Skin epidermis (tissue), 12 donors: ENCODE results near the gene VIPR2.
"Not testable (repeated sequence)": the region's sequence is repeated elsewhere in the genome, so short reads cannot be mapped to it uniquely, and the experiment has no call there.

Source experiments
- H3K27ac ChIP-seq, 21 experiments: fragments of 200-600 bp; sonication (generic) in 11 of 21; one replicate each; pipeline ENCODE4 v1.5.0; 2020; ENCODE audit warnings: mild to moderate bottlenecking in 3 of 21, inconsistent platforms in 2 of 21, moderate library complexity in 2 of 21
- H3K4me3 ChIP-seq, 7 experiments: fragments of 200-600 bp; sonication (generic) in 2 of 7; one replicate each; pipeline ENCODE4 v1.5.0; 2020; ENCODE audit warnings: inconsistent platforms in 2 of 7, mild to moderate bottlenecking in 2 of 7, moderate library complexity in 1 of 7

Gene VIPR2

DNA sequence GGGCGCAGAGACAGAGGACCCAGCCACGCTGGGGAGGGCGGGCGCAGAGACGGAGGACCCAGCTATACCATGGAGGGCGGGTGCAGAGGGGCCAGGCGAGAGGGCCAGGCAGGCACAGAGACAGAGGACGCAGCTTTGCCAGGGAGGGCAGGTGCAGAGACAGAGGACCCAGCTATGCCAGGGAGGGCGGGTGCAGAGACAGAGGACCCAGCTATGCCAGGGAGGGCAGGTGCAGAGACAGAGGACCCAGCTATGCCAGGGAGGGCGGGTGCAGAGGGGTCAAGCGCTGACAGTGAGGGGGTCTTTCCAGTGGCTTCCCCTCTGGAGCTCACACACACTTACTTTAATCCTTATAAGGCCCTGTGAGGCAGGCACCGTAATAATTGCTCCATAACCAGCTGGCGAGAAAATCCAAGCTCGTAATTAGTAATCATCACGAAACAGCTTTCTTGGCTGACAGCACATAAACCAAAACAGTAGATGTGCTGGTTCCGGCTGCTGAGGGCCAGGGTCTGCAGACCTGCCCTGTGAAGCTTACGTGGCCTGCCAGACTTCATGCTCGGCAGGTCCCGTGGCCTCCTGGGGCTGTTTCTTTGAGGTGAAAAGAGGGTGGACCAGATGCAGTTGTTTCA lies 137.2 kb downstream of the VIPR2 start:
- H3K27ac ChIP-seq: no peak overlapping the region
- no peak overlapping the region for H3K4me3 ChIP-seq

- H3K27ac ChIP-seq: no peak overlapping the region
- H3K4me3 ChIP-seq: no peak overlapping the region
These were observed 138.0 kb downstream of the VIPR2 start for GRCh38 chr7:159006610-159007130.

DNA sequence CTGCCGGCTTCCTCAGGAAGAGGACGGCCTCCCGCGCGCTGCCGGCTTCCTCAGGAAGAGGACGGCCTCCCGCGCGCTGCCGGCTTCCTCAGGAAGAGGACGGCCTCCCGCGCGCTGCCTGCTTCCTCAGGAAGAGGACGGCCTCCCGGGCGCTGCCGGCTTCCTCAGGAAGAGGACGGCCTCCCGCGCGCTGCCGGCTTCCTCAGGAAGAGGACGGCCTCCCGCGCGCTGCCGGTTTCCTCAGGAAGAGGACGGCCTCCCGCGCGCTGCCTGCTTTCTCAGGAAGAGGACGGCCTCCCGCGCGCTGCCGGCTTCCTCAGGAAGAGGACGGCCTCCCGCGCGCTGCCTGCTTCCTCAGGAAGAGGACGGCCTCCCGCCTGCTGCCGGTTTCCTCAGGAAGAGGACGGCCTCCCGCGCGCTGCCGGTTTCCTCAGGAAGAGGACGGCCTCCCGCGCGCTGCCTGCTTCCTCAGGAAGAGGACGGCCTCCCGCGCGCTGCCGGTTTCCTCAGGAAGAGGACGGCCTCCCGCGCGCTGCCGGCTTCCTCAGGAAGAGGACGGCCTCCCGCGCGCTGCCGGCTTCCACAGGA lies 138.6 kb downstream of the VIPR2 start:
- H3K27ac ChIP-seq, H3K4me3 ChIP-seq: not testable (repeated sequence)

DNA sequence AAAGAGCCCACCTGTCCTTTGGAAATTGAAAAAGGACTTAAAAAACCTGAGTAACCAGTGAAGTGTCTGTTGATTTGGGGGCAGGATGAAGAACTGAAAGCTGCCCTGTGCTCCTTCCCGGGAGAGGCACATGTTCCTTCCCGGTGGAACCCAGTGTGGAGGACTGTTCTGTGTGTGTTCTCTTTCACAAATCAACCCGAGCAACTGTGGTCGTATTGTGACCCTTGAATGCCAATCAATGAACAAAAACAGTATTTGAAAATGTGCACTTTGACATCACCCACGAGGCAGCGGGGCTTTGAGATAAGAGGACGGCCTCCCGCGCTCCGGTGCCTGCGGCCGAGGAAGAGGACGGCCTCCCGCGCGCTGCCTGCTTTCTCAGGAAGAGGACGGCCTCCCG lies 139.0 kb downstream of the VIPR2 start:
- H3K4me3 ChIP-seq: no peak overlapping the region
- H3K27ac ChIP-seq: no peak overlapping the region

- Histone ChIP-seq H3K4me3 (no peak overlapping the region), H3K27ac (no peak overlapping the region)
These were observed 140.3 kb downstream of the VIPR2 start for GRCh38 chr7:159004411-159004810.

- no peak overlapping the region for H3K4me3 ChIP-seq
- no peak overlapping the region for H3K27ac ChIP-seq
These were observed 142.9 kb downstream of the VIPR2 start for GRCh38 chr7:159001811-159002210.

DNA sequence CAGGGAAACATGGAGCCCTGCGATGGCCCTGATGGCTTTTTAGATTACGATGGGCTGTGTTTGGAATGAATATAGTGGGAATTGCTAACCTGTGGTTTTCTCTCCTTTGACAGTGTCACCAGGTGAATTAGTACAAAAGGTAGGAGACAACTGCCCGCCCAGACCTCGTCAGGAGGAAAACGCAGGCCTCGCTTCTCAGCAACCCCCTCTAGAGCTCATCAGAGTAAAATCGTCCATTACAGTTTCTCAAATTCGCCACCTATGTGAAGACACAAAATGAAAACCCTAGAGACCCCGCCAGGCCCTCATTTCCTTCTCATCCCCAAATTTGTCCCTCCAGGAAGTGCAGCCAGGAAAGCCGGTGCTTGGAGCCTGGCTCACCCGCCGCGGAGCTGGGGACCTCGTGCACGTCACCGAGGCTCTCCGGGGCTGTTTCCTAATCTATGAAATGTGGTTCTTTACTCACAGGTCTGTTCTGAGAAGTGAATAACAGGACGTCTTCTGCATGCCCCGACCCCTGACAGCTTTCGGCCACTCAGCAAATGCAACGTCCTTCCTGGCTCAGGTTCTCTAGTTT lies 143.7 kb downstream of the VIPR2 start:
- Histone ChIP-seq H3K4me3 (no peak overlapping the region), H3K27ac (no peak overlapping the region)

- H3K4me3 ChIP-seq: no peak overlapping the region
- no peak overlapping the region for H3K27ac ChIP-seq
These were observed 144.6 kb downstream of the VIPR2 start for GRCh38 chr7:159000070-159000469.

GRCh38 chr7:158999496-158999895 lies 145.2 kb downstream of the VIPR2 start:
- Histone ChIP-seq H3K27ac (no peak overlapping the region), H3K4me3 (no peak overlapping the region)

DNA sequence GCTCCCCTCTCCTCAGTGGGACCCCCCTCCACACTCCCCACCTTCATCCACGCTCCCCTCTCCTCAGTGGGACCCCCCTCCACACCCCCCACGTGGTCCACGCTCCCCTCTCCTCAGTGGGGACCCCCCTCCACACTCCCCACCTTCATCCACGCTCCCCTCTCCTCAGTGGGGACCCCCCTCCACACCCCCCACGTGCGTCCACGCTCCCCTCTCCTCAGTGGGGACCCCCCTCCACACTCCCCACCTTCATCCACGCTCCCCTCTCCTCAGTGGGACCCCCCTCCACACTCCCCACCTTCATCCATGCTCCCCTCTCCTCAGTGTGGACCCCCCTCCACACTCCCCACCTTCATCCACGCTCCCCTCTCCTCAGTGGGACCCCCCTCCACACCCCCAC lies 146.4 kb downstream of the VIPR2 start:
- not testable (repeated sequence) for H3K27ac ChIP-seq, H3K4me3 ChIP-seq

GRCh38 chr7:158997471-158997870 lies 147.2 kb downstream of the VIPR2 start:
- no peak overlapping the region for H3K27ac ChIP-seq
- H3K4me3 ChIP-seq: no peak overlapping the region

DNA sequence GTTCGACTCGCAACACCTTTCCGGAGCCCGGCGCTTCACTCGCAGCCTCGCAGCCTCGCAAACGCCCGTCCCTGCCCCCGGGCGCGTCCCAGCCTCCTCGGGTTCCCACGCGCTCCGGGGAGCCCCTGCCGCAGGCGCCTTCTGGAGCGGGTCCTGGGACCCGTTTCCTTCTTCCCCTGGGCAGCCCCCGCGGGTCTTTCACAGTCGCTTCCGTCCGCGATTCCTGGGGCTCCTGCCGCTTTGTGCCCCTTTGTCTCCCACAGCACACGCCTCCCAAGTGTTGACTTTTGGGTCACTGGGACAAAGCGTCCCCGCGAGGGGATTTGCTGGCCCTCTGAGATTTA lies 147.6 kb downstream of the VIPR2 start:
- no peak overlapping the region for H3K4me3 ChIP-seq
- no peak overlapping the region for H3K27ac ChIP-seq

- Histone ChIP-seq H3K27ac (no peak overlapping the region), H3K4me3 (no peak overlapping the region)
These were observed 148.2 kb downstream of the VIPR2 start for GRCh38 chr7:158996214-158997109.

- Histone ChIP-seq H3K4me3 (no peak overlapping the region), H3K27ac (no peak overlapping the region)
These were observed 149.2 kb downstream of the VIPR2 start for GRCh38 chr7:158995514-158995913.

GRCh38 chr7:158994687-158995086 lies 150.0 kb downstream of the VIPR2 start:
- Histone ChIP-seq H3K27ac (no peak overlapping the region), H3K4me3 (no peak overlapping the region)

DNA sequence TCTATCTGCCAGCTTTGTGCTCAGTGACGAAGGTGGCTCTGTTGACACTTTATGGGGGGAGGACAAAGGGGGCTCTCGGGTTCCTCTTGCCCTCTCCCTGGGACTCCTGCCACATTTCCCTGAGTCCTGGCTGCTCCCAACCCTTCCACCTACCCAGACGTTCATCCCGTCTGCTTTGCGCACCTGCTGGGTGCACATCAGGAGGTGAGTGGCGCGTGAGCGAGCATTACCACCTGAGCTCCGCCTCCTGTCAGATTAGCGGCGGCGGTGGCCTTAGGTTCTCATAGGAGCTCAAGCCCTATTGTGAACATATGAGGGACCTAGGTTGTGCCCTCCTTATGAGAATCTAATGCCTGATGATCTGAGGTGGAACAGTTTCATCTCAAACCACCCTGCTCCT lies 151.1 kb downstream of the VIPR2 start:
- no peak overlapping the region for H3K4me3 ChIP-seq
- H3K27ac ChIP-seq: no peak overlapping the region

- H3K4me3 ChIP-seq: no peak overlapping the region
These were observed 151.9 kb downstream of the VIPR2 start for GRCh38 chr7:158992759-158993158.

DNA sequence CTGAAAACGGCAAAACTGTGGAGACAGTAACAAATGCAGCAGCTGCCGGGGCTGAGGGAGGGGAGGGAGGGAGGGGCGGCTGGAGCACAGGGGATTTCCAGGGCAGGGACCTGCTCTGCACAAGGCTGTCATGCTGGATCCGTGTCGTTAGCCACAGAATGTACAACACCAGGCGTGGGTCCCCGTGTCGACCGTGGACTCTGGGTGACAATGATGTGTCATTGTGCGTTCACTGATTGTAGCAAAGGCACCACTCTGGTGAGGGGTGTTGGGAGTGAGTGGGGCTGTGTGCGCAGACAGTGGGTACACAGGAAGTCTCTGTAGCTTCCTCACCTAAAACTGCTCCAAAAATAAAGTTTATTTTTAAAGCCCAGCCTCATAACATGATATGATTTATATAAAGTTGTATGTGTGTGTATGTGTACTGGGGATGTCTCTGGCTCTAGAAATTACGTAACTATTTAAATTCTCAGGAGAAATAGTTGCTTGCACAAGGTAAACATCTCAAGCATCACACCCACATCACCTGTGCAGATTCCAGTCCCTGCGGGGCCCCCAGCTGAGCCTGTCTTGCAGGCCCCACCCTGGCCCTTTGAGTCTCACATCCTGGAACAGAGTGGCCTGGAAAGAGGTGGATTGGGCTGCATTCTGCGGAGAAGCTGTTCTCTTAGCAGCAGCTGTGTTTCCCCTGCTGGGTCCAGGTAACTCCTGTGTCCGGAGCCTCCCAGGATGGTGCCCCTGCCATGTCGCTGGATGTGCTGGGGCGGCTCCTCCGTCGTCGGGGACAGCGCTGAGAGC lies 152.6 kb downstream of the VIPR2 start:
- Histone ChIP-seq H3K4me3 (no peak overlapping the region), H3K27ac (no peak overlapping the region)

More at GRCh38 chr7:158992759-158993158, 151.9 kb downstream of the VIPR2 start:
- no peak overlapping the region for H3K27ac ChIP-seq

- no peak overlapping the region for H3K27ac ChIP-seq
- H3K4me3 ChIP-seq: no peak overlapping the region
These were observed 155.7 kb downstream of the VIPR2 start for GRCh38 chr7:158988996-158989395.
